Activated CD4-positive, alpha-beta T cell treated with anti-CD3 and anti-CD28 coated beads, Interleukin-2, amount 10 ng/mL, durations not matched to agents 24 days and 14 days (primary cell): ENCODE measurements around the gene TXNDC11. TPM values are rescaled to one million over a fixed set of nuclear protein-coding genes. Genes with fewer than 3 reads are reported as not detected.

Experiments
- DNase-seq: peaks from one replicate; pipeline ENCODE4 v3.0.0; 2022
- H3K27ac Mint-ChIP-seq: one replicate; pipeline ENCODE4 v1.8.0; 2022; ENCODE audit warnings: mild to moderate bottlenecking, mixed read lengths
- H3K27me3 Mint-ChIP-seq: one replicate; pipeline ENCODE4 v1.8.0; 2022; ENCODE audit warnings: mixed read lengths
- H3K36me3 Mint-ChIP-seq: one replicate; pipeline ENCODE4 v1.8.0; 2022; ENCODE audit warnings: low read depth, mild to moderate bottlenecking, mixed read lengths
- H3K4me1 Mint-ChIP-seq: one replicate; pipeline ENCODE4 v1.8.0; 2021; ENCODE audit warnings: mixed read lengths
- H3K4me3 Mint-ChIP-seq: one replicate; pipeline ENCODE4 v1.8.0; 2022; ENCODE audit warnings: mild to moderate bottlenecking, moderate library complexity, mixed read lengths
- H3K9me3 Mint-ChIP-seq: one replicate; pipeline ENCODE4 v1.8.0; 2021; ENCODE audit warnings: mixed read lengths
- intact Hi-C: fragments of 100-400 bp; cut with micrococcal nuclease; formaldehyde crosslinking; loops from one replicate; pipeline ENCODE4 v1.15.1; 2023
- total RNA-seq: library from RNA; stranded (reverse); gene quantifications from 2 replicates; pipeline ENCODE4 v1.2.3, GENCODE V29; 2022

TXNDC11 gene
- total RNA-seq, 1 donor from 2014 or later: 41.7 TPM

DNA sequence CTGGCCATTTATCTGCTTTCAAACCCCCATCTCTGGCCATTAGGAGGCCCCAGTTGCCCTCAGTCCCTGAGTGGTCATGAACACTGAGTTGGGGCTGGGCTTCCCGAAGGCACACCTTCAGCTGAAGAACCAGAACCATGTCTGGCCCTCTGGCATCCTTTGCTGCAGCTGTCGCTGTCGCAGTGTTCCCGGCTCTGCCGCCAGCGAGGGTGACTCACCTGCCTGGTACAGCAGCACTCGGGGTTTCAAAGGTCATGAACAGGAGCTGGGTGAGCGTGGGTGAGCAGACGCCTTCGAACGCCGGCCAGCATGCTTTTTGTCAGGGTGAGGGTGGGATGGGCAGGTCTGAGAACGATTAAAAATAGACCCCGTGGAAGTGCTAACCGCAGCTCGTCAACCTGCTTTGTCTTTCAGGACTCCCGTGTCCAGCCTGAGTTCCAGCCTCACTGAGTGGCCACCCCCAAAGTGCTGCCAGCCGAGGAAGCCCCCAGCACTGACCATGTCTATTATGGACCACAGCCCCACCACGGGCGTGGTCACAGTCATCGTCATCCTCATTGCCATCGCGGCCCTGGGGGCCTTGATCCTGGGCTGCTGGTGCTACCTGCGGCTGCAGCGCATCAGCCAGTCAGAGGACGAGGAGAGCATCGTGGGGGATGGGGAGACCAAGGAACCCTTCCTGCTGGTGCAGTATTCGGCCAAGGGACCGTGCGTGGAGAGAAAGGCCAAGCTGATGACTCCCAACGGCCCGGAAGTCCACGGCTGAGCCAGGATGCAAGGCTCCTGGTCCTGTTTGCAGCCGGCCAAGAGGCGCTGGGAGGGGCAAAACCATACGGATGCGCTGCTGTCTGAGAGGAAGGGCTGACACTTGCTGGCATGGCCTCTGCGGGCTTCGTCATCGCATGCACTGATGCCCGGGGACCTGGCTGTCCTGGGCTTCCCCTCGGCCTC is 66.8 kb downstream of the TXNDC11 start:
- no peaks in the 10 kb centered on the region for H3K27me3 Mint-ChIP-seq
- H3K4me3 Mint-ChIP-seq: no peak overlapping the region
- peaks cover 31% of the 10 kb centered on the region for H3K36me3 Mint-ChIP-seq
- H3K27ac Mint-ChIP-seq: no peak overlapping the region
- intact Hi-C loops: no loop called here
- no peak for DNase-seq
- H3K9me3 Mint-ChIP-seq: no peaks in the 10 kb centered on the region
- peaks cover 49% of the 10 kb centered on the region for H3K4me1 Mint-ChIP-seq

- Mint-ChIP-seq H3K9me3 (no peaks in the 10 kb centered on the region), H3K4me3 (no peak overlapping the region), H3K36me3 (peaks cover 28% of the 10 kb centered on the region), H3K4me1 (peaks cover 49% of the 10 kb centered on the region), H3K27me3 (no peaks in the 10 kb centered on the region), H3K27ac (peak overlapping the region; percentile 10)
- DNase-seq: no peak
- intact Hi-C loops: no loop called here
Observed at GRCh38 chr16:11674818-11675560, 67.7 kb downstream of the TXNDC11 start.

- Mint-ChIP-seq H3K36me3 (peaks cover 23% of the 10 kb centered on the region), H3K27me3 (no peaks in the 10 kb centered on the region), H3K27ac (peak overlapping the region; percentile 10), H3K9me3 (no peaks in the 10 kb centered on the region), H3K4me1 (peaks cover 54% of the 10 kb centered on the region), H3K4me3 (no peak overlapping the region)
- DNase-seq: no peak
- intact Hi-C loops: no loop called here
Observed at GRCh38 chr16:11674001-11674817, 68.4 kb downstream of the TXNDC11 start.

GRCh38 chr16:11673091-11674000 is 69.3 kb downstream of the TXNDC11 start:
- Mint-ChIP-seq H3K27ac (peak overlapping the region; percentile 67), H3K36me3 (peaks cover 16% of the 10 kb centered on the region), H3K4me1 (peaks cover 53% of the 10 kb centered on the region), H3K9me3 (no peaks in the 10 kb centered on the region), H3K27me3 (no peaks in the 10 kb centered on the region), H3K4me3 (peak overlapping the region; percentile 54)
- no peak for DNase-seq
- intact Hi-C loops: no loop called here

GRCh38 chr16:11672206-11673090 is 70.2 kb downstream of the TXNDC11 start:
- peak overlapping the region; percentile 82 for H3K27ac Mint-ChIP-seq
- H3K4me1 Mint-ChIP-seq: peaks cover 49% of the 10 kb centered on the region
- peaks cover 7% of the 10 kb centered on the region for H3K36me3 Mint-ChIP-seq
- H3K9me3 Mint-ChIP-seq: no peaks in the 10 kb centered on the region
- DNase-seq: peak; percentile 78
- no peaks in the 10 kb centered on the region for H3K27me3 Mint-ChIP-seq
- intact Hi-C loops: no loop called here
- peak overlapping the region; percentile 66 for H3K4me3 Mint-ChIP-seq

DNA sequence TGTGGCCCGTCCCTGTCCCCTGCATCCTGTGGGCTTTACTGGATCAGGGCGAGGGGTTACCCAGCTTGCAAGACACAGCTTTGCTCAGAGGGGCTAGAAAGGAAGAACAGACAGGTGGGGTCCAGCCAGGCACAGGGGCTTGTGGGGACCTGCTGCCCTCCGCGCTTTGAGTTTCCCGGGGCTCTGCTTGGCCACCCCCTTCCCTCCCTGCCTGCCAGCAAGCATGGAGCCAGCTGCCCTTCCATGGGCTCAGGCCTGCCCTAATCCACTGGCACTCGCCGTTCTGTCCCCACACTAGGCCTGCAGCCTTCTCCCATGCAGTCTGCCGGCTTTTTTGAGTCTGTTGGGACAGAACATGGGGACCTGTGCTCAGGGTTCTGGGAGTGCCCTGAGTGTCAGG is 71.0 kb downstream of the TXNDC11 start:
- DNase-seq: no peak
- Mint-ChIP-seq H3K4me3 (peak overlapping the region; percentile 66), H3K36me3 (peaks cover 2% of the 10 kb centered on the region), H3K27ac (peak overlapping the region; percentile 82), H3K9me3 (no peaks in the 10 kb centered on the region), H3K27me3 (no peaks in the 10 kb centered on the region), H3K4me1 (peaks cover 51% of the 10 kb centered on the region)
- intact Hi-C loops: loop anchor here (2.0 kb wide), 1 partner anchor 71 kb away; the partner anchor contains the start of gene TXNDC11

DNA sequence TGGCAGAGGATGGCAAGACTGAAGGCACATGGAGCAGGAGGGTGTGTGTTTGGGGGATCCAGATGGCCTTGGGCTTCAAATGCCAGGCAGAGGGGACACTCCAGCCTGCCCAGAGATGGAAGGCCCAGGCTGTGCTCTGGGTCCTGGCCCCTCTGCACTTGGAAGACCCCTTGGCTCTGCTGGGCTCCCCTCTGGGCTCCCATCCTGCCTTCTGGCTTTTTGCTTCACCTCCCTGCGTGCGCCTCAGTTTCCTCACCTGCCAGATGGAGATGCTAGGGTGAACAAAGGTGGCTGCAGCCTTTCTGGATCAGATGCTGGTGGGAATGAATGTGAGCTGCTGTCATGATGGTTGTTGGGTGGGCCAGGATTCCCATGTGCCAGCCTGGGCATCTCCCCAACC is 71.4 kb downstream of the TXNDC11 start:
- no peak for DNase-seq
- Mint-ChIP-seq H3K4me3 (peak overlapping the region; percentile 80), H3K4me1 (peaks cover 52% of the 10 kb centered on the region), H3K9me3 (no peaks in the 10 kb centered on the region), H3K36me3 (no peaks in the 10 kb centered on the region), H3K27ac (no peak overlapping the region), H3K27me3 (no peaks in the 10 kb centered on the region)
- intact Hi-C loops: loop anchor here (2.0 kb wide), 1 partner anchor 72 kb away; the partner anchor contains the start of gene TXNDC11

- DNase-seq: peak; percentile 84
- no peaks in the 10 kb centered on the region for H3K9me3 Mint-ChIP-seq
- H3K4me1 Mint-ChIP-seq: peaks cover 54% of the 10 kb centered on the region
- intact Hi-C loops: loop anchor here (2.0 kb wide), 1 partner anchor 72 kb away; the partner anchor contains the start of gene TXNDC11
- H3K27ac Mint-ChIP-seq: peak overlapping the region; percentile 80
- no peaks in the 10 kb centered on the region for H3K27me3 Mint-ChIP-seq
- peak overlapping the region; percentile 80 for H3K4me3 Mint-ChIP-seq
- no peaks in the 10 kb centered on the region for H3K36me3 Mint-ChIP-seq
Observed at GRCh38 chr16:11670171-11671131, 72.2 kb downstream of the TXNDC11 start.

DNA sequence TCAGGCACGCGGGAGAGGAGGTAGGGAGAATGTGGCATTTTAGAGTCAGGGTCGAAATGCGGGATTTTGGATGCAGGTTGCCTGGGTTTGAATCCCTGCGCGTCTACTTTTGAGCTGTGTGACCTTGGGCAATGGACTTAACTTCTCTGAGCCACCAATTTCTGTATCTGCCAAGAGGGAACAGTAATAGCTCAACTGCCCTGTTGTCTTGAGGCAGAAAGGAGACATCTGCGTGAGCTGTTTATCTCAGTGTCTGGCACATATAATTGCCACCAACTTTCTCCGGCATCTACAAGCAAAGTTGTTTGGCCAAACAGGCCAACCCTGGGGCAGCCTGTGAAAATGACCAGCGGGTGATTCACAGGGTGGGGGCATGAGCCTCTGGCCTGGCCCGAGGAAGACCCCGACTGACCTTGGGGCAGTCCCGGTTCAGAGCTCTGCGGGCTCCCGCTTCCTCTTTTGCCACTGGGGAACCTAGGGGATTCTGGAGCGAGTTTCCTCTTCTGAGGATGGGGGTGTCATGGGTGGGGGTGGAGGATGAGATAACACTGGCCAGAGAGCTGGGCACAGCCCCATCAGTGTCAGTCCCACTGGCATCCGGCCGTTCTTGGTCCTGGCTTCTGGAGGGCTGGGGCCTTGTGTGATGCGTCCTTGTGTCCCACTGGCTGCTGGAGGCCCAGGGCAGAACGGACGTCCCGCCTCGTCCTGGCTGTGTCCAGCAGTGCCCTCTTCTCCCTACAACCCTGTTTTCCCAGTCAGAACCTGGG is 73.1 kb downstream of the TXNDC11 start:
- Mint-ChIP-seq H3K9me3 (no peaks in the 10 kb centered on the region), H3K4me3 (peak overlapping the region; percentile 80), H3K36me3 (no peaks in the 10 kb centered on the region), H3K27ac (peak overlapping the region; percentile 80), H3K27me3 (no peaks in the 10 kb centered on the region), H3K4me1 (peaks cover 58% of the 10 kb centered on the region)
- peak; percentile 62 for DNase-seq
- intact Hi-C loops: loop anchor here (2.0 kb wide), 1 partner anchor 73 kb away; the partner anchor contains the start of gene TXNDC11

GRCh38 chr16:11668623-11669379 is 73.9 kb downstream of the TXNDC11 start:
- H3K4me3 Mint-ChIP-seq: peak overlapping the region; percentile 80
- intact Hi-C loops: no loop called here
- no peaks in the 10 kb centered on the region for H3K9me3 Mint-ChIP-seq
- DNase-seq: peak; percentile 77
- H3K27ac Mint-ChIP-seq: no peak overlapping the region
- H3K27me3 Mint-ChIP-seq: no peaks in the 10 kb centered on the region
- no peaks in the 10 kb centered on the region for H3K36me3 Mint-ChIP-seq
- peaks cover 62% of the 10 kb centered on the region for H3K4me1 Mint-ChIP-seq
